GM23338 (cell line): ENCODE measurements around the gene ZNF823. TPM values are rescaled to one million over a fixed set of nuclear protein-coding genes. Genes with fewer than 3 reads are reported as not detected.

Experiments
- ATAC-seq: fragments of 200-7000 bp; cut with Tn5 transposase; 3 replicates; pipeline ENCODE4 v1.9.1; 2020
- DNase-seq: peaks from one replicate; pipeline ENCODE4 v3.0.0-alpha.2; 2015; ENCODE audit warnings: low spot score
- H2AFZ ChIP-seq: fragments of 200-600 bp; sonication (generic); 2 replicates; pipeline ENCODE4 v1.8.0; 2016; ENCODE audit warnings: antibody characterized with exemption, mild to moderate bottlenecking, moderate library complexity
- H3F3A ChIP-seq: fragments of 200-600 bp; sonication (generic); replicated peaks from 2 replicates; pipeline ENCODE4 v1.8.0; 2017; ENCODE audit warnings: antibody characterized with exemption, mixed run types, low read depth
- H3K27ac ChIP-seq: fragments of 200-600 bp; sonication (generic); 2 replicates; pipeline ENCODE4 v1.6.1; 2016; ENCODE audit warnings: low read depth
- H3K27me3 ChIP-seq: fragments of 200-600 bp; sonication (generic); 2 replicates; pipeline ENCODE4 v1.8.0; 2016; ENCODE audit warnings: mild to moderate bottlenecking, mixed run types, moderate library complexity; ENCODE audit not compliant: insufficient read depth
- H3K36me3 ChIP-seq: fragments of 200-600 bp; sonication (generic); 2 replicates; pipeline ENCODE4 v1.8.0; 2016; ENCODE audit warnings: mild to moderate bottlenecking; ENCODE audit not compliant: insufficient read depth
- H3K4me1 ChIP-seq: fragments of 200-600 bp; sonication (generic); 2 replicates; pipeline ENCODE4 v1.8.0; 2016; ENCODE audit warnings: mild to moderate bottlenecking, moderate library complexity; ENCODE audit not compliant: insufficient read depth
- H3K4me2 ChIP-seq: fragments of 200-600 bp; sonication (generic); 2 replicates; pipeline ENCODE4 v1.7.1; 2017; ENCODE audit warnings: mixed run types
- H3K4me3 ChIP-seq: fragments of 200-600 bp; sonication (generic); 2 replicates; pipeline ENCODE4 v1.6.1; 2016; ENCODE audit warnings: mixed run types
- H3K79me2 ChIP-seq: fragments of 200-600 bp; sonication (generic); replicated peaks from 2 replicates; pipeline ENCODE4 v1.8.0; 2017; ENCODE audit warnings: mild to moderate bottlenecking; ENCODE audit not compliant: insufficient read depth
- H3K9me2 ChIP-seq: fragments of 200-600 bp; sonication (generic); 2 replicates; pipeline ENCODE4 v1.8.0; 2017; ENCODE audit not compliant: insufficient read depth
- H4K20me1 ChIP-seq: fragments of 200-600 bp; sonication (generic); replicated peaks from 2 replicates; pipeline ENCODE4 v1.8.0; 2017; ENCODE audit warnings: mild to moderate bottlenecking; ENCODE audit not compliant: insufficient read depth
- H3K27ac Mint-ChIP-seq: 2 replicates; pipeline ENCODE4 v1.8.0; 2020; ENCODE audit warnings: inconsistent platforms, mild to moderate bottlenecking, moderate library complexity, mixed read lengths
- H3K27me3 Mint-ChIP-seq: 3 replicates; pipeline ENCODE4 v1.8.0; 2022; ENCODE audit warnings: low read depth, mild to moderate bottlenecking, moderate library complexity, mixed read lengths, inconsistent platforms; ENCODE audit not compliant: insufficient read depth, poor library complexity
- H3K36me3 Mint-ChIP-seq: 3 replicates; pipeline ENCODE4 v1.8.0; 2021; ENCODE audit warnings: low read depth, mild to moderate bottlenecking, inconsistent platforms, moderate library complexity, mixed read lengths
- H3K4me1 Mint-ChIP-seq: 3 replicates; pipeline ENCODE4 v1.8.0; 2020; ENCODE audit warnings: mild to moderate bottlenecking, inconsistent platforms, mixed read lengths
- H3K4me3 Mint-ChIP-seq: 3 replicates; pipeline ENCODE4 v1.8.0; 2021; ENCODE audit warnings: moderate library complexity, mild to moderate bottlenecking, inconsistent platforms, mixed read lengths
- H3K9me3 Mint-ChIP-seq: 3 replicates; pipeline ENCODE4 v1.8.0; 2020; ENCODE audit warnings: moderate library complexity, mild to moderate bottlenecking, inconsistent platforms, mixed read lengths
- CREB1 ChIP-seq: fragments of 250-450 bp; sonication (Bioruptor Pico); IDR thresholded peaks from 2 replicates; pipeline ENCODE4 v1.5.0; 2020; ENCODE audit warnings: low read depth, mild to moderate bottlenecking, moderate library complexity
- CTCF ChIP-seq, 2 experiments: fragments of 200-600 bp in 1 of 2; sonication (generic) in 1 of 2; conservative IDR thresholded peaks; 2 replicates each; pipeline versions ENCODE4 v1.5.1 to v1.6.1; 2016 to 2017; ENCODE audit warnings: antibody characterized with exemption in 2 of 2, low read depth in 2 of 2, mild to moderate bottlenecking in 2 of 2, moderate library complexity in 1 of 2
- ETS1 ChIP-seq: IDR thresholded peaks from 2 replicates; pipeline ENCODE4 v1.6.1; 2016; ENCODE audit warnings: antibody characterized with exemption
- EZH2 ChIP-seq: fragments of 200-600 bp; sonication (generic); IDR thresholded peaks from one replicate; pipeline ENCODE4 v1.8.0; 2017; ENCODE audit warnings: antibody characterized with exemption, mild to moderate bottlenecking, low read depth; ENCODE audit not compliant: unreplicated experiment
- EZH2phosphoT487 ChIP-seq: fragments of 200-600 bp; sonication (generic); IDR thresholded peaks from one replicate; pipeline ENCODE4 v1.8.1; 2018; ENCODE audit warnings: antibody characterized with exemption; ENCODE audit not compliant: unreplicated experiment
- JUNB ChIP-seq: IDR thresholded peaks from one replicate; pipeline ENCODE4 v1.6.1; 2016; ENCODE audit warnings: antibody characterized with exemption; ENCODE audit not compliant: unreplicated experiment
- POLR2AphosphoS5 ChIP-seq: IDR thresholded peaks from 2 replicates; pipeline ENCODE4 v1.6.1; 2016; ENCODE audit warnings: antibody characterized with exemption, low read depth
- STAT1 ChIP-seq: IDR thresholded peaks from one replicate; pipeline ENCODE4 v1.6.1; 2016; ENCODE audit warnings: antibody characterized with exemption; ENCODE audit not compliant: unreplicated experiment
- ZNF114 ChIP-seq: fragments of 250-450 bp; sonication (Bioruptor Pico); IDR thresholded peaks from 2 replicates; pipeline ENCODE4 v1.5.0; 2020; ENCODE audit warnings: mild to moderate bottlenecking, moderate library complexity
- ZNF331 ChIP-seq: fragments of 250-450 bp; sonication (Bioruptor Pico); IDR thresholded peaks from 2 replicates; pipeline ENCODE4 v1.5.0; 2020; ENCODE audit warnings: low read depth, mild to moderate bottlenecking, moderate library complexity
- ZNF462 ChIP-seq: fragments of 250-450 bp; sonication (Bioruptor Pico); IDR thresholded peaks from 2 replicates; pipeline ENCODE4 v1.5.0; 2020; ENCODE audit warnings: mild to moderate bottlenecking, moderate library complexity
- polyA plus RNA-seq: library from polyadenylated mRNA; unstranded; fragments of >200 nt; fragmentation: Nextera tagmentation; extraction: Ambion mirVana; gene quantifications from 2 replicates; pipeline ENCODE4 v1.2.1, GENCODE V29; 2016
- total RNA-seq: library from RNA; depleted of rRNA; stranded (reverse); fragments of >200 nt; shearing (Covaris generic); gene quantifications from 2 replicates; pipeline ENCODE4 v1.2.3, GENCODE V29; 2014

ZNF823 gene
- total and polyA plus RNA-seq, 2 experiments from 2014 or later, result 1.3 to 3.0 TPM

GRCh38 chr19:11763611-11764010 is 24.9 kb upstream of the ZNF823 start:
- no peak for DNase-seq
- H2AFZ ChIP-seq, result no peak overlapping the region
- no peaks in the 10 kb centered on the region for H3K36me3 ChIP-seq
- H3K27ac Mint-ChIP-seq, result no peak overlapping the region
- no peak overlapping the region for H3K4me2 ChIP-seq
- no peak overlapping the region for H3K4me3 ChIP-seq
- peaks cover 23% of the 10 kb centered on the region for H3K27me3 ChIP-seq
- no peaks in the 10 kb centered on the region for H4K20me1 ChIP-seq
- peaks cover 2% of the 10 kb centered on the region for H3K27me3 Mint-ChIP-seq
- peaks cover 6% of the 10 kb centered on the region; the same call in 2 of the 3 replicates for H3K36me3 Mint-ChIP-seq
- no peak for ATAC-seq
- no peak overlapping the region for H3K27ac ChIP-seq
- H3K4me3 Mint-ChIP-seq, result no peak overlapping the region
- 0 out of 2 replicates have a peak, but pooled peaks cover 3% of the 10 kb centered on the region for H3K4me1 ChIP-seq
- H3K4me1 Mint-ChIP-seq, result no peaks in the 10 kb centered on the region
- no peaks in the 10 kb centered on the region for H3F3A ChIP-seq
- H3K9me3 Mint-ChIP-seq, result peaks cover 89% of the 10 kb centered on the region
- no peaks in the 10 kb centered on the region; the same call in 1 of the 2 replicates for H3K9me2 ChIP-seq
- no peaks in the 10 kb centered on the region for H3K79me2 ChIP-seq
- TF ChIP-seq CREB1 (no peak), JUNB (no peak), ZNF462 (no peak), ZNF331 (CRISPR knock-in tag) (no peak), ETS1 (no peak), ZNF114 (CRISPR knock-in tag) (no peak), EZH2 (no peak), POLR2AphosphoS5 (no peak), EZH2phosphoT487 (no peak), STAT1 (no peak), CTCF (conservative IDR thresholded peaks at IDR 0.05; ENCODE audit: low read depth in 2 of 2) (no peak)
